GM08714 (cell line): ENCODE results near the gene GALR2.

ENCODE experiments used
- H3K4me3 ChIP-seq: fragments of 200-500 bp; sonication (Bioruptor generic); 2 replicates; pipeline ENCODE4 v1.5.1; 2014; ENCODE audit warnings: mild to moderate bottlenecking, low read length, inconsistent platforms
- ZNF274 ChIP-seq: IDR thresholded peaks from 2 replicates; pipeline ENCODE4 v1.6.1; 2012; ENCODE audit warnings: mild to moderate bottlenecking, low read depth, low read length

Gene GALR2

GRCh38 chr17:76092526-76093413 is 18.2 kb downstream of the GALR2 start:
- no peak overlapping the region for H3K4me3 ChIP-seq
- TF ChIP-seq ZNF274: no peak

GRCh38 chr17:76094046-76094445 is 19.5 kb downstream of the GALR2 start:
- no peak overlapping the region for H3K4me3 ChIP-seq
- TF ChIP-seq ZNF274: no peak

GRCh38 chr17:76095943-76096342 is 21.4 kb downstream of the GALR2 start:
- H3K4me3 ChIP-seq: no peak overlapping the region
- TF ChIP-seq ZNF274: no peak

- no peak overlapping the region for H3K4me3 ChIP-seq
- TF ChIP-seq ZNF274: no peak
Observed at GRCh38 chr17:76097716-76098295, 23.2 kb downstream of the GALR2 start.

GRCh38 chr17:76102944-76103273 is 28.3 kb downstream of the GALR2 start:
- no peak for TF ChIP-seq ZNF274
- H3K4me3 ChIP-seq: peak overlapping the region; percentile 79

GRCh38 chr17:76103274-76104139 is 28.9 kb downstream of the GALR2 start, which contains the start of gene EXOC7:
Gene EXOC7 (minus strand): TSS chr17:76103787. CDS start chr17:76103692, 95 bp downstream.
- peak within 1 kb of the TSS; percentile 79 for H3K4me3 ChIP-seq
- no peak for TF ChIP-seq ZNF274

- peak overlapping the region; percentile 79; the same call in 1 of the 2 replicates for H3K4me3 ChIP-seq
Observed at GRCh38 chr17:76104140-76104895, 29.7 kb downstream of the GALR2 start.

GRCh38 chr17:76104896-76105231 is 30.3 kb downstream of the GALR2 start:
- H3K4me3 ChIP-seq: no peak overlapping the region
- TF ChIP-seq ZNF274: no peak

More at GRCh38 chr17:76104140-76104895, 29.7 kb downstream of the GALR2 start:
- no peak for TF ChIP-seq ZNF274

GRCh38 chr17:76106703-76107102 is 32.1 kb downstream of the GALR2 start:
- H3K4me3 ChIP-seq: no peak overlapping the region
- no peak for TF ChIP-seq ZNF274

GRCh38 chr17:76107509-76107908 is 32.9 kb downstream of the GALR2 start:
- no peak overlapping the region for H3K4me3 ChIP-seq
- TF ChIP-seq ZNF274: no peak

- no peak overlapping the region for H3K4me3 ChIP-seq
- no peak for TF ChIP-seq ZNF274
Observed at GRCh38 chr17:76111956-76112355, 37.4 kb downstream of the GALR2 start.

- TF ChIP-seq ZNF274: no peak
- no peak overlapping the region for H3K4me3 ChIP-seq
Observed at GRCh38 chr17:76115138-76115754, 40.7 kb downstream of the GALR2 start.
